IPS-18c (cell line): ENCODE data around the gene ATOH8.

ENCODE experiments used
- H3K4me3 ChIP-seq: 2 replicates; pipeline ENCODE4 v1.7.0; 2013; ENCODE audit warnings: low read depth, mild to moderate bottlenecking, low read length, moderate library complexity; ENCODE audit not compliant: insufficient read depth
- H3K9me3 ChIP-seq: one replicate; pipeline ENCODE4 v1.6.1; 2013; ENCODE audit warnings: mild to moderate bottlenecking, low read length, moderate library complexity; ENCODE audit not compliant: control insufficient read depth, insufficient read depth

ATOH8 gene

DNA sequence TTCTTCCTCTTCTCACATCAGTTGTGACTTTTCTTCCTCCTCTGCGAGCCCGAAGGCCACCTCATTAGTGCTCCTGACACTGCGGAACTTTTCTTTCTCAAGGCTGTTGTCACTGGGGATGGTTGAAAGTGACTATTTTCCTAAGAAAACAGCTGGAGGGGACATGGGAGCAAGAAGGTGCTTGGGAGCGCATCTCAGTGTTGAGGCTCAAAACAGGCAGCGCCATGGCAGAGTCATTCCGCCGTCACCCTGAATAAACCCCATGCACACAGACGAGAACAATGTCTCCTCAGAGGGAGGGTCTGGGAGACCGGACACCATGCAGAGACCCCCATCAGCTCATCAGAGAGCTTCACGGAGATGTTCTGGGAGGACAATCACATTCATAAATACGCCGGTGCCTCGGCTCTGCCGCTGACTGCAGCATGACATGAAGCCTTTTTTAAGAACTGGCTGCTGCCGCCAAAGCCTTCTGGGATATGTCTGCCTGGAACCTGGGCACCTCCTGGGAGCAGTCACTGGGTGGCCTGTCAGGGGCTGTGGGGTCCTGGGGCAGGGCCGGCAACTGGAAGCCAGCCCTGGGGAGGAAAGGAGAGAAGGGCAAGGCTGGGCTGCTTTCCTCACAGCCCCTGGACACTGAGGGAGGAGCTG is 19.2 kb downstream of the ATOH8 start:
- H3K4me3 ChIP-seq, result no peak overlapping the region
- no peaks in the 10 kb centered on the region for H3K9me3 ChIP-seq

- Histone ChIP-seq H3K4me3 (no peak overlapping the region), H3K9me3 (no peaks in the 10 kb centered on the region)
Observed at GRCh38 chr2:85773692-85774091, 19.9 kb downstream of the ATOH8 start.

- Histone ChIP-seq H3K4me3 (no peak overlapping the region), H3K9me3 (no peaks in the 10 kb centered on the region)
Observed at GRCh38 chr2:85774126-85774978, 20.6 kb downstream of the ATOH8 start.

GRCh38 chr2:85775406-85776381 is 21.9 kb downstream of the ATOH8 start:
- H3K4me3 ChIP-seq, result no peak overlapping the region
- H3K9me3 ChIP-seq, result no peaks in the 10 kb centered on the region

- Histone ChIP-seq H3K9me3 (no peaks in the 10 kb centered on the region), H3K4me3 (no peak overlapping the region)
Observed at GRCh38 chr2:85776672-85777071, 22.9 kb downstream of the ATOH8 start.

DNA sequence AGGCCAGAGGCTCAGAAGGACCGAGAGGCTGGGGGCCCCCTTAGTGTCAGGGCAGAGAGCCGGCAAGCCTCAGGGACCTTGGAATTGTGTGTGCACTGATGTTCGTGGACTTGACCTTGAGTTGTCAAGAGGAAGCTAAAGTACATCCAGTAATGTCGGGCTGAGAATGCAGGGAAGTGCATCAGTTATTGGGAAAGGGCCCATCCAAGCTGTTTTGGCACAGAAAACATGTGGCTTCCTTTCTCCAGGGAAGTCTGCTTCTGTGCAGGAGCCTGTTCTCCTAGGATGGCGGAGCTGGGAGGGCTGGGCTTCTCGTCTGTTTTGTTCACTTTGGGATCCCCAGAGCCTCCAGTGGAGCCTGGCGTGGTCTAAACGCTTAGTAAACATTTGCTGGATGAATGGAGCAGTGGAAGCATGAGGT is 23.7 kb downstream of the ATOH8 start:
- Histone ChIP-seq H3K4me3 (no peak overlapping the region), H3K9me3 (no peaks in the 10 kb centered on the region)

DNA sequence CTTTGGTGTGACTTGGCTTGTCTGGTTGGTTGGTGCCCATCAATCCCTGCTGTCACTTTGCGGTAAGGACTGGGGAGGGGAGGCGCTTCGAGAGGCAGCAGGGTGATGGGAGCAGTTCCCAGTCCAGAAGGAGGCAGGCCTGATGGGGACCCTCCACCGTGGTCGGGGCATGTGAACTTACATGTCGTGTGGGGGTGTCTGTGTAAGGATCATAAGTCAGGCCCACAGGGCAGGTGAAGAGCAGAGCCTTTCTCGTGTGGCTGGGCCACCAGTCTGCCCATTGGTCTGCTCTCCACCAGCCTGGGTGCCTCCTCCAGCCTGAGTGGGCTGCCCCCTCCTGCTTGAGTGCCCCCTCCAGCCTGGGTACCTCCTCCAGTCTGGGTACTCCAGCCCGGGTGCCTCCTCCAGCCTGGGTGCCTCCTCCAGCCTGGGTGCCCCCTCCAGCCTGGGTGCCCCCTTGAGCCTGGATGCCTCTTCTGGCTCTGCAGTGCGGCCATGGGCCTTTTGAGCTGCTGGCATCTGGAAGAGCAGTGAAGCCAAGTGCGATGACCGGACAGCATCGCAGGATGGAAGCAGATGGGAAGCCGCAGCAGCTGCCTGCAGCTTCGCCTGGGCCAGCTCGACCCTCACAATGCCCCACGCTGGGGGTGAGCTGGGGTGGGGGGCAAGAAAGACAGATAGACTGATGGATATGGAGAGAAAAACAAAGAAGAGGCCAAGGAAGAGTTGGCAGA is 25.0 kb downstream of the ATOH8 start:
- no peak overlapping the region for H3K4me3 ChIP-seq

GRCh38 chr2:85779641-85780315 is 26.0 kb downstream of the ATOH8 start:
- no peaks in the 10 kb centered on the region for H3K9me3 ChIP-seq
- no peak overlapping the region for H3K4me3 ChIP-seq

More for the DNA sequence above, 25.0 kb downstream of the ATOH8 start:
- no peaks in the 10 kb centered on the region for H3K9me3 ChIP-seq

GRCh38 chr2:85780316-85781012 is 26.7 kb downstream of the ATOH8 start:
- Histone ChIP-seq H3K4me3 (no peak overlapping the region), H3K9me3 (no peaks in the 10 kb centered on the region)

- Histone ChIP-seq H3K4me3 (no peak overlapping the region), H3K9me3 (no peaks in the 10 kb centered on the region)
Observed at GRCh38 chr2:85781013-85781332, 27.2 kb downstream of the ATOH8 start.

DNA sequence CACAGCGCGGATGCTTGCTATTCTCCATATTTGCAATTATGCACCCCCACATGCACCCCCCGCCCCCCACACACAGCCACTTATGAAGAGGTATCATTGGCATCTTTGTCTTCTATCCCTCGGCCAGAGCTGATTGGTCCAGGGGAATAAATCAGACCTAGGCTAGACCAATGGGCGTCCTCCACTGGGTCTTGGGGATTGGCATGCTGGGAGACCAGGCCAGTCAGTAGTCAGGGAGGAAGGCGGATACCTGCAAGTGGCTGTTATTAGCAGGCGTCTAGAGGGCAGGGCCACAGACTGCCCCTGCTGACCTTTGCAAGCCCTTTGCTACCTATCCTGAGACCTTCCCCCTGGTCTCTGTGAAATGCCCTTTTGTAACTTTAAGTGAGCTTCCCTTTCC is 30.0 kb downstream of the ATOH8 start:
- Histone ChIP-seq H3K9me3 (peaks cover 4% of the 10 kb centered on the region), H3K4me3 (no peak overlapping the region)

- H3K9me3 ChIP-seq, result peaks cover 4% of the 10 kb centered on the region
- no peak overlapping the region for H3K4me3 ChIP-seq
Observed at GRCh38 chr2:85784474-85784986, 30.7 kb downstream of the ATOH8 start.

DNA sequence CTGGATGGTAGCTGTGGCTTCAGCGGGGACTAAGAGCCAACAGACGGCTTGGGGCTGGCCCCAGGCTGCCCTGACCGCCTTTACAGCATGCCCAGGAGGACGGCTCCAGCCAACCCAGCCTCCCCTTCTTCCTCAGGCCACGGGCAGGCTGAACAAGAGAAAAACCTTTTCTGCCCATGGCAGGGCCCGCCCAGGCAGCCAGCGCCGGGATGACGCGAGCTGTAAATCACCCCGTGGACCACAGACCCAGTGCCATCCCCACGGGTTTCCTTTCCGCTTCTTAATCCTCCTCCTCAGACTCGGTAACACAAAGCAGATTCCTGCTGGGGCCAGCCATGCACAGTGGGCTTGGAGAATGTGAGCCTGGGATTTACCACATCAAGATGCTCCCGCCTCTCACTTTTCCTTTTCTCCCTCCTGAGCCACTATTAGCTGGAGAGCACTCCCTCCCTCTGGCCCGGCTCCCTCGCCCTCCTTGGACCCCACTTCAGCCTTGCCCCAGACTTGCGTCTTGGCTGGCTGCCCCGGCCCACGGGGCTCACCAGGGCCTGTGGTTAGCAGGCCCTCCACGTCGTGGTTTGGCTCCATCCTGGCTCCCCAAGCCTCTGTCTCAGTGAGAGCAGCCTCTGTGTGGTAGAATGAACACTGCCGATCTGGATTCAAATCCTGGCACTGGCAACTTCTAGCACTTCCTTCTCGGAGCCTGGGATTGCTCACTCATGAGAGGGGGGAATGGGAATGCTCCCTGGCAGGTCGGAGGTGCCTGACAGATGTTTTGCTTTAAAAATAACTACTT is 31.4 kb downstream of the ATOH8 start:
- no peak overlapping the region for H3K4me3 ChIP-seq
- H3K9me3 ChIP-seq, result peaks cover 4% of the 10 kb centered on the region

DNA sequence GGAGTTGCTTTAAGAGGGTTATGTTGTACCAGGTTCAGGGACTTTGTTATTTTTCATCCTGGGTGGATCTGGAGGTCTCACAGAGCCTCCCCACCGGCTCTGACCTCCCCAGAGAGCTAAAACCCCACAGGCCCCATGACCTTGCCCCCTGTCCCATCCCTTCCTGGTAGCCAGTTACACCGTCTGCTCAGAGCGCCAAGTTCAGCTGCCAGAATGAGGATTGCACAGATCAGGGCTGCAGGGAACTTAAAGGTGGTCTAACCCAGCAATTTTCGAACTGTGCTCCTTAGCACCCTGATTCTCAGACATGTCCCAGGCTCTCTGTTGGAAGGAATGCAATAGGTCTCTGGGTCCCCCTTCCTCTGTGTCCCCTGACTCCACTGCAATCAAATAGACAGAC is 32.1 kb downstream of the ATOH8 start:
- H3K4me3 ChIP-seq, result no peak overlapping the region
- peaks cover 4% of the 10 kb centered on the region for H3K9me3 ChIP-seq

DNA sequence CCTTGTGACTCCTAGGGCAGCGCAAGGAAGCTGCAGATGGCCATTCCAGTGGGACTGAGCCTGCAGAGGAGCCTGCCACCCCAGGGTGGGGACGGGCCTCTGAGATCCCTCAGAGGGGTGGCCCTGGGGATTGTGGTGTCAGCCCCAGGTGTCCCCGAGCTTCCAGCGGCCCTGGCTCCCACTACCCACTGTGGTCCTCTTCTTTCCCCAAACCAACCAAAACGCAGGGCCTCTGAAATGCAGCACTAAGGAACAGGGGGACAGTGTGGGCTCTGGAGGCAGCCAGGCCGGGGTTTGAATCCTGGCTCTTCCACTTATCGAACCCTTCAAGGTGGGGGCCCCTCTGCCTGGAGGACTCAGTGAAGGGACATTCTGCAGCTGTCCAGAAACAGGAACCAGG is 32.7 kb downstream of the ATOH8 start:
- H3K9me3 ChIP-seq, result peaks cover 4% of the 10 kb centered on the region
- no peak overlapping the region for H3K4me3 ChIP-seq
